Measurements from ENCODE around the gene TEAD4. TPM values are rescaled to one million over a fixed set of nuclear protein-coding genes. Genes with fewer than 3 reads are reported as not detected.

The TEAD4 gene
- total RNA-seq, 1 experiment from 2014 or later: 39.8 TPM

DNA sequence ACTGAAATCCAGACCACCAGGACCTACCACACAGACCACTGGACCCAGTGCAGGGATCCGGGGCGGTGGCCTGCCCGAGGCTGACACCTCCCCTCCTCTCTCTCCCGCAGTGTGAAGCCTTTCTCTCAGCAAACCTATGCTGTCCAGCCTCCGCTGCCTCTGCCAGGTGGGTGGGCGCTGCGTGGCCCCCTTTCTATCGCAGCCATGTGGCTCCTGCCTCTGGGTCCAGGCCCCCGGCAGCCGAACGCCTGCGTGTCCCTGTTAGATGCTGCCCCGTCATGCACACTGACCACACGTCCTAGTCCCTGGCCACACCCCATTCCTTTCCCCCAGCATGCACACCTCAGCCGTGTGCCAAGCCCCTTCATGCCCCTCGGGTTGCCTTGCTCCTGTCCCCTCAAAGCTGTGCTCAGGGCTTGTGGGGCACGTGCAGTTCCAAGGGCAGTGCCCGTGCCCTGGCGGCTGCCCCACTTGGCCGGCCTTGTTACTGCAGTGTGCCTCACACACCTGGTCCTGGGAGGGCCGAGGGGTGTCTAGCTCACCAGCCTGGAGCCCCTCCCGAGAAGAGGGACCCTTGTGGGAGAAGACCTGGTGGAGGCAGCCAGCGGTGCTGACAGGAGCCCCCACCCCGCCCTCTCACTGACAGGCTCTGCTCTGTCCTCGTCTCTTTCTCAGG is 59.9 kb downstream of the TEAD4 start:
- Histone ChIP-seq H3K27me3 (replicated peaks; ENCODE audit: insufficient read depth, low read depth, low read length, poor library complexity) (no peaks in the 10 kb centered on the region), H3K9me3 (ENCODE audit: low read depth, low read length, poor library complexity, severe bottlenecking) (no peaks in the 10 kb centered on the region), H3K4me3 (ENCODE audit: low read depth, low read length, poor library complexity, severe bottlenecking) (no peak overlapping the region), H3K4me1 (ENCODE audit: insufficient read depth, low read length, poor library complexity, severe bottlenecking) (peaks cover 4% of the 10 kb centered on the region), H3K36me3 (ENCODE audit: insufficient read depth, low read length, poor library complexity, severe bottlenecking) (no peaks in the 10 kb centered on the region), H3K27ac (ENCODE audit: low read depth, low read length, poor library complexity, severe bottlenecking) (no peak overlapping the region)
- intact Hi-C loops (cut with micrococcal nuclease; ENCODE audit: unreplicated experiment): no loop called here
- no peak for DNase-seq (ENCODE audit: low spot score)
- CTCF ChIA-PET: no interaction called here
- no TSS peak for BruUV-seq (replicated peaks)
- POLR2A ChIA-PET (ENCODE audit: low non-redundant PET): no interaction called here
- no peak for TF ChIP-seq EZH2 (IDR thresholded peaks at IDR 0.05; ENCODE audit: borderline replicate concordance, low read depth, low read length, poor library complexity, severe bottlenecking)
- TF ChIP-seq, protein P1, sequence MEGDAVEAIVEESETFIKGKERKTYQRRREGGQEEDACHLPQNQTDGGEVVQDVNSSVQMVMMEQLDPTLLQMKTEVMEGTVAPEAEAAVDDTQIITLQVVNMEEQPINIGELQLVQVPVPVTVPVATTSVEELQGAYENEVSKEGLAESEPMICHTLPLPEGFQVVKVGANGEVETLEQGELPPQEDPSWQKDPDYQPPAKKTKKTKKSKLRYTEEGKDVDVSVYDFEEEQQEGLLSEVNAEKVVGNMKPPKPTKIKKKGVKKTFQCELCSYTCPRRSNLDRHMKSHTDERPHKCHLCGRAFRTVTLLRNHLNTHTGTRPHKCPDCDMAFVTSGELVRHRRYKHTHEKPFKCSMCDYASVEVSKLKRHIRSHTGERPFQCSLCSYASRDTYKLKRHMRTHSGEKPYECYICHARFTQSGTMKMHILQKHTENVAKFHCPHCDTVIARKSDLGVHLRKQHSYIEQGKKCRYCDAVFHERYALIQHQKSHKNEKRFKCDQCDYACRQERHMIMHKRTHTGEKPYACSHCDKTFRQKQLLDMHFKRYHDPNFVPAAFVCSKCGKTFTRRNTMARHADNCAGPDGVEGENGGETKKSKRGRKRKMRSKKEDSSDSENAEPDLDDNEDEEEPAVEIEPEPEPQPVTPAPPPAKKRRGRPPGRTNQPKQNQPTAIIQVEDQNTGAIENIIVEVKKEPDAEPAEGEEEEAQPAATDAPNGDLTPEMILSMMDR (conservative IDR thresholded peaks at IDR 0.05; ENCODE audit: low read depth, low read length): no peak

DNA sequence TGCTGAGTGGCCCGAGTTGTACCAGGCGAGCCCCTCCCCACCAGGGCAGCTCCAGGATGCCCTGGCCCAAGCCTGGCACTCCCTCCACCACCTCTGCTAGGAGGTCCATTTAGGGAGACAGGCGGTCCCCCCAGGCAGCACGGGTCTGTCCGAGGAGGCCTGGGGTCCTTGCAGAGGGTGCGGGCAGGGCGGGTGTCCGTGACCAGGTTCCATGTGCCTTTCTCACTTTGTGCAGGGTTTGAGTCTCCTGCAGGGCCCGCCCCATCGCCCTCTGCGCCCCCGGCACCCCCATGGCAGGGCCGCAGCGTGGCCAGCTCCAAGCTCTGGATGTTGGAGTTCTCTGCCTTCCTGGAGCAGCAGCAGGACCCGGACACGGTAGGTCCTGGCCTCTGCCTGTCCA is 61.2 kb downstream of the TEAD4 start:
- no peak for DNase-seq (ENCODE audit: low spot score)
- BruUV-seq (replicated peaks): no TSS peak
- Histone ChIP-seq H3K27ac (ENCODE audit: low read depth, low read length, poor library complexity, severe bottlenecking) (no peak overlapping the region), H3K27me3 (replicated peaks; ENCODE audit: insufficient read depth, low read depth, low read length, poor library complexity) (no peaks in the 10 kb centered on the region), H3K9me3 (ENCODE audit: low read depth, low read length, poor library complexity, severe bottlenecking) (no peaks in the 10 kb centered on the region), H3K4me3 (ENCODE audit: low read depth, low read length, poor library complexity, severe bottlenecking) (no peak overlapping the region), H3K36me3 (ENCODE audit: insufficient read depth, low read length, poor library complexity, severe bottlenecking) (no peaks in the 10 kb centered on the region), H3K4me1 (ENCODE audit: insufficient read depth, low read length, poor library complexity, severe bottlenecking) (peaks cover 4% of the 10 kb centered on the region)
- ChIA-PET POLR2A (ENCODE audit: low non-redundant PET) (no interaction called here), CTCF (no interaction called here)
- intact Hi-C loops (cut with micrococcal nuclease; ENCODE audit: unreplicated experiment): no loop called here
- TF ChIP-seq, protein P1 (conservative IDR thresholded peaks at IDR 0.05; ENCODE audit: low read depth, low read length): no peak
- no peak for TF ChIP-seq EZH2 (IDR thresholded peaks at IDR 0.05; ENCODE audit: borderline replicate concordance, low read depth, low read length, poor library complexity, severe bottlenecking)

DNA sequence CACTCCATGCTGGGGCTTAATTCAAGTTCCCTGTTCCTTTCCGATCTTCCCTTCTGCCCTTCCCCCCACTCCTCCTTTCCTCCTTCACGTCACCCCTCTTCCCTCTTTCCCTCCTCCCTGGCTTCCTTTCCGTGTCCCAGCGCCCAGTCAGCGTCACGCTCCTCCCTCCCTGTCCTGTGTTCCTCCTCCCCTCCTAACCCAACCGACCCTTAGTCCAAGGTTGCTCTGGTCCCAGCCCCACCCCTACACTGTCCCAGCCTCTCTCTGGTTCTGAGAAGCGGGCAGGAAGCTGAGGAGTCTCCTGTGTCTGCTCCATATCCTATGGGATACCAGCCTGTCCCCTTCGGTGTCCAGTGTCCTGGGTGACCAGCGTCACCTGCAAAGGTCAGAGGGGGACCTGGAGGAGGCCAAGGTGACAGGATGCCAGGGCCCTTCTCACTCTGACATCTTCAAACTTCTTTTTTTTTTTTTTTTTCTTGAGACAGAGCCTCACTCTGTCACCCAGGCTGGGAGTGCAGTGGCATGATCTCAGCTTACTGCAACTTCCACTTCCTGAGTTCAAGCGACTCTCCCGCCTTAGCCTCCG is 61.7 kb downstream of the TEAD4 start:
- intact Hi-C loops (cut with micrococcal nuclease; ENCODE audit: unreplicated experiment): no loop called here
- no peak for DNase-seq (ENCODE audit: low spot score)
- ChIA-PET POLR2A (ENCODE audit: low non-redundant PET) (no interaction called here), CTCF (no interaction called here)
- peaks cover 4% of the 10 kb centered on the region for H3K4me1 ChIP-seq (ENCODE audit: insufficient read depth, low read length, poor library complexity, severe bottlenecking)
- BruUV-seq (replicated peaks): no TSS peak
- no peaks in the 10 kb centered on the region for H3K9me3 ChIP-seq (ENCODE audit: low read depth, low read length, poor library complexity, severe bottlenecking)
- H3K27me3 ChIP-seq (replicated peaks; ENCODE audit: insufficient read depth, low read depth, low read length, poor library complexity): no peaks in the 10 kb centered on the region
- TF ChIP-seq, protein P1 (conservative IDR thresholded peaks at IDR 0.05; ENCODE audit: low read depth, low read length): no peak
- no peak for TF ChIP-seq EZH2 (IDR thresholded peaks at IDR 0.05; ENCODE audit: borderline replicate concordance, low read depth, low read length, poor library complexity, severe bottlenecking)
- H3K4me3 ChIP-seq (ENCODE audit: low read depth, low read length, poor library complexity, severe bottlenecking): no peak overlapping the region
- no peak overlapping the region for H3K27ac ChIP-seq (ENCODE audit: low read depth, low read length, poor library complexity, severe bottlenecking)
- no peaks in the 10 kb centered on the region for H3K36me3 ChIP-seq (ENCODE audit: insufficient read depth, low read length, poor library complexity, severe bottlenecking)

Data from A673 (cell line).